T-helper 17 cell (primary cell): ENCODE results near the gene MACROD2. TPM values are rescaled to one million over a fixed set of nuclear protein-coding genes. Genes with fewer than 3 reads are reported as not detected.

Experiments
- ATAC-seq: fragments of 150-1000 bp; cut with Tn5 transposase; 2 replicates; pipeline ENCODE4 v1.10.0; 2021; ENCODE audit warnings: mild to moderate bottlenecking, moderate library complexity
- DNase-seq, 3 donors: peaks; one replicate each; pipeline versions ENCODE4 v3.0.0 to v3.0.0-alpha.2; 2020 to 2021
- H3K9me3 ChIP-seq: one replicate; pipeline ENCODE4 v1.7.0; 2013; ENCODE audit warnings: low read length, mild to moderate bottlenecking; ENCODE audit not compliant: control insufficient read depth, poor library complexity, severe bottlenecking
- H3K27ac Mint-ChIP-seq: one replicate; pipeline ENCODE4 v1.8.0; 2022; ENCODE audit warnings: mild to moderate bottlenecking, moderate library complexity, mixed read lengths
- H3K27me3 Mint-ChIP-seq: one replicate; pipeline ENCODE4 v1.8.0; 2022; ENCODE audit warnings: mixed read lengths
- H3K36me3 Mint-ChIP-seq: one replicate; pipeline ENCODE4 v1.8.0; 2022; ENCODE audit warnings: low read depth, mixed read lengths
- H3K4me1 Mint-ChIP-seq: one replicate; pipeline ENCODE4 v1.8.0; 2022; ENCODE audit warnings: mild to moderate bottlenecking, mixed read lengths
- H3K4me3 Mint-ChIP-seq: one replicate; pipeline ENCODE4 v1.8.0; 2022; ENCODE audit warnings: mild to moderate bottlenecking, moderate library complexity, mixed read lengths
- total RNA-seq, 4 donors: library from RNA in 2 of 4; stranded (reverse) in 2 of 4; gene quantifications; one replicate each; pipeline ENCODE4 v1.2.3 and lab custom pipeline; 2022 to 2026

MACROD2 gene
- total RNA-seq, 2 donors from 2014 or later = 0.85 TPM; not detected in 1

- H3K9me3 ChIP-seq = no peaks in the 10 kb centered on the region
- no peaks in the 10 kb centered on the region for H3K27me3 Mint-ChIP-seq
- H3K36me3 Mint-ChIP-seq = no peaks in the 10 kb centered on the region
- no peak for DNase-seq
- H3K4me1 Mint-ChIP-seq = no peaks in the 10 kb centered on the region
- no peak overlapping the region for H3K27ac Mint-ChIP-seq
- no peak for ATAC-seq
- no peak overlapping the region for H3K4me3 Mint-ChIP-seq
These were observed 72.3 kb downstream of the MACROD2 start for GRCh38 chr20:14067603-14068002.

- no peaks in the 10 kb centered on the region for H3K4me1 Mint-ChIP-seq
- no peak for DNase-seq
- H3K36me3 Mint-ChIP-seq = no peaks in the 10 kb centered on the region
- no peaks in the 10 kb centered on the region for H3K9me3 ChIP-seq
- no peaks in the 10 kb centered on the region for H3K27me3 Mint-ChIP-seq
- no peak for ATAC-seq
- H3K4me3 Mint-ChIP-seq = no peak overlapping the region
- H3K27ac Mint-ChIP-seq = no peak overlapping the region
These were observed 74.5 kb downstream of the MACROD2 start for GRCh38 chr20:14069796-14070195.

GRCh38 chr20:14093652-14094051 lies 98.3 kb downstream of the MACROD2 start:
- no peaks in the 10 kb centered on the region for H3K9me3 ChIP-seq
- Mint-ChIP-seq H3K27me3 (no peaks in the 10 kb centered on the region), H3K4me1 (no peaks in the 10 kb centered on the region), H3K27ac (no peak overlapping the region), H3K36me3 (no peaks in the 10 kb centered on the region), H3K4me3 (no peak overlapping the region)
- ATAC-seq (no peak), DNase-seq (no peak)

GRCh38 chr20:14098261-14098660 lies 102.9 kb downstream of the MACROD2 start:
- Mint-ChIP-seq H3K27me3 (no peaks in the 10 kb centered on the region), H3K27ac (no peak overlapping the region), H3K36me3 (no peaks in the 10 kb centered on the region), H3K4me3 (no peak overlapping the region), H3K4me1 (no peaks in the 10 kb centered on the region)
- no peak for ATAC-seq
- H3K9me3 ChIP-seq = no peaks in the 10 kb centered on the region
- no peak for DNase-seq

GRCh38 chr20:14113416-14113815 lies 118.1 kb downstream of the MACROD2 start:
- no peak overlapping the region for H3K4me3 Mint-ChIP-seq
- H3K4me1 Mint-ChIP-seq = no peaks in the 10 kb centered on the region
- DNase-seq (no peak), ATAC-seq (no peak)
- H3K27me3 Mint-ChIP-seq = no peaks in the 10 kb centered on the region
- no peaks in the 10 kb centered on the region for H3K9me3 ChIP-seq
- H3K36me3 Mint-ChIP-seq = no peaks in the 10 kb centered on the region
- H3K27ac Mint-ChIP-seq = no peak overlapping the region

GRCh38 chr20:14114065-14114704 lies 118.9 kb downstream of the MACROD2 start:
- no peaks in the 10 kb centered on the region for H3K9me3 ChIP-seq
- ATAC-seq = no peak
- H3K4me3 Mint-ChIP-seq = no peak overlapping the region
- no peaks in the 10 kb centered on the region for H3K27me3 Mint-ChIP-seq
- H3K27ac Mint-ChIP-seq = no peak overlapping the region
- H3K36me3 Mint-ChIP-seq = no peaks in the 10 kb centered on the region
- no peaks in the 10 kb centered on the region for H3K4me1 Mint-ChIP-seq
- no peak for DNase-seq

- Mint-ChIP-seq H3K27me3 (no peaks in the 10 kb centered on the region), H3K4me3 (no peak overlapping the region), H3K27ac (no peak overlapping the region), H3K4me1 (no peaks in the 10 kb centered on the region), H3K36me3 (no peaks in the 10 kb centered on the region)
- DNase-seq (no peak), ATAC-seq (no peak)
- H3K9me3 ChIP-seq = no peaks in the 10 kb centered on the region
These were observed 120.7 kb downstream of the MACROD2 start for GRCh38 chr20:14116037-14116436.

GRCh38 chr20:14117768-14118167 lies 122.5 kb downstream of the MACROD2 start:
- ATAC-seq = no peak
- no peaks in the 10 kb centered on the region for H3K4me1 Mint-ChIP-seq
- no peaks in the 10 kb centered on the region for H3K36me3 Mint-ChIP-seq
- H3K4me3 Mint-ChIP-seq = no peak overlapping the region
- no peaks in the 10 kb centered on the region for H3K27me3 Mint-ChIP-seq
- H3K27ac Mint-ChIP-seq = no peak overlapping the region
- DNase-seq = no peak
- no peaks in the 10 kb centered on the region for H3K9me3 ChIP-seq

GRCh38 chr20:14126856-14127255 lies 131.5 kb downstream of the MACROD2 start:
- DNase-seq = no peak
- no peak overlapping the region for H3K27ac Mint-ChIP-seq
- no peaks in the 10 kb centered on the region for H3K9me3 ChIP-seq
- no peaks in the 10 kb centered on the region for H3K36me3 Mint-ChIP-seq
- no peaks in the 10 kb centered on the region for H3K4me1 Mint-ChIP-seq
- ATAC-seq = no peak
- H3K27me3 Mint-ChIP-seq = no peaks in the 10 kb centered on the region
- H3K4me3 Mint-ChIP-seq = no peak overlapping the region

- no peak for ATAC-seq
- no peaks in the 10 kb centered on the region for H3K9me3 ChIP-seq
- Mint-ChIP-seq H3K27ac (no peak overlapping the region), H3K4me1 (no peaks in the 10 kb centered on the region), H3K4me3 (no peak overlapping the region), H3K36me3 (no peaks in the 10 kb centered on the region), H3K27me3 (no peaks in the 10 kb centered on the region)
- DNase-seq = no peak
These were observed 132.4 kb downstream of the MACROD2 start for GRCh38 chr20:14127514-14128223.

- no peak overlapping the region for H3K4me3 Mint-ChIP-seq
- H3K27me3 Mint-ChIP-seq = no peaks in the 10 kb centered on the region
- no peak for ATAC-seq
These were observed 138.7 kb downstream of the MACROD2 start for GRCh38 chr20:14134004-14134403.

GRCh38 chr20:14142171-14142570 lies 146.9 kb downstream of the MACROD2 start:
- Mint-ChIP-seq H3K27ac (no peak overlapping the region), H3K36me3 (no peaks in the 10 kb centered on the region), H3K4me1 (no peaks in the 10 kb centered on the region), H3K27me3 (no peaks in the 10 kb centered on the region), H3K4me3 (no peak overlapping the region)
- ATAC-seq (no peak), DNase-seq (no peak)
- no peaks in the 10 kb centered on the region for H3K9me3 ChIP-seq

More at GRCh38 chr20:14134004-14134403, 138.7 kb downstream of the MACROD2 start:
- DNase-seq = no peak
- H3K4me1 Mint-ChIP-seq = no peaks in the 10 kb centered on the region
- no peak overlapping the region for H3K27ac Mint-ChIP-seq
- H3K9me3 ChIP-seq = no peaks in the 10 kb centered on the region
- H3K36me3 Mint-ChIP-seq = no peaks in the 10 kb centered on the region

- no peak for ATAC-seq
- Mint-ChIP-seq H3K27ac (no peak overlapping the region), H3K36me3 (no peaks in the 10 kb centered on the region), H3K27me3 (no peaks in the 10 kb centered on the region), H3K4me1 (no peaks in the 10 kb centered on the region), H3K4me3 (no peak overlapping the region)
- DNase-seq = no peak
- no peaks in the 10 kb centered on the region for H3K9me3 ChIP-seq
These were observed 147.8 kb downstream of the MACROD2 start for GRCh38 chr20:14142964-14143627.
